ENCODE data around the gene RSF1.

DNA sequence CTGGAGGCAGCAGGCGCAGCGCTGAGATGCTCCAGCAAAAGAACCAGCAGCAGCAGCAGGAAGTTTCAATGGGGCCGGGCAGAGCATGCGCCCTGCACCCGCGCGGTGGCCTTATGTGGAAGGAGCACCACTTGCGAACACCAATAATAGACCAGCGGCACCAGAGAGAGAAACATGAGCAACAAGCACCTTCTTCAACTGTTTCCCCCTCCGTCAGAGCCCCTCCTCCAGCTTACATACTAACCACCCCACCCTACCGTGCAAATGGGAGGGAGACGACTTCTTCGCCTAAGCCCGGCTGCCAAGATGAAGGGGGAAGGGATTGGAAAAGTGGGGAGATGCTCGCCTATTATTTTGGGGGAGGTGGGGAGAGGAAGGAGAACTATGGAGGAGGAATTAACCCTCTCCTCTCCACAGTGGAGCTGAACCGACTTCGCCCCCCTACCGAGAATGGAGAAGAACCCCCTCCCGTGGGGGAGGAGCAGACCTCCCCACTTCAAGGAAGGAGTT, 1.1 kb downstream of the RSF1 start:
- TF ChIP-seq POLR2A (IDR thresholded peaks at IDR 0.05; ENCODE audit: low read depth, low read length): peak; percentile 44; the same call in 1 of the 2 replicates
- TF ChIP-seq SPI1 (IDR thresholded peaks at IDR 0.05; ENCODE audit: low read depth, low read length): no peak
- peak; percentile 51; the same call in 1 of the 2 replicates for TF ChIP-seq TAF1 (IDR thresholded peaks at IDR 0.05; ENCODE audit: low read depth, low read length)
- peak; percentile 53; the same call in 1 of the 2 replicates for TF ChIP-seq POLR2AphosphoS5 (IDR thresholded peaks at IDR 0.05; ENCODE audit: low read depth, low read length)
- TF ChIP-seq POU2F2 (IDR thresholded peaks at IDR 0.05; ENCODE audit: low read depth, low read length): no peak

Data from GM12891 (cell line).